Hepatocyte (in vitro differentiated cells): ENCODE measurements around the gene DUSP15.

ENCODE experiments used
- EZH2 ChIP-seq: fragments of 200-600 bp; sonication (generic); IDR thresholded peaks from 2 replicates; pipeline ENCODE4 v1.6.1; 2016; ENCODE audit warnings: antibody characterized with exemption, mild to moderate bottlenecking, borderline replicate concordance
- TF ChIP-seq, protein P1 (sequence below): fragments of 200-600 bp; sonication (generic); IDR thresholded peaks from 2 replicates; pipeline ENCODE4 v1.5.1; 2016; ENCODE audit warnings: antibody characterized with exemption, mild to moderate bottlenecking; ENCODE audit not compliant: poor library complexity

DNA sequence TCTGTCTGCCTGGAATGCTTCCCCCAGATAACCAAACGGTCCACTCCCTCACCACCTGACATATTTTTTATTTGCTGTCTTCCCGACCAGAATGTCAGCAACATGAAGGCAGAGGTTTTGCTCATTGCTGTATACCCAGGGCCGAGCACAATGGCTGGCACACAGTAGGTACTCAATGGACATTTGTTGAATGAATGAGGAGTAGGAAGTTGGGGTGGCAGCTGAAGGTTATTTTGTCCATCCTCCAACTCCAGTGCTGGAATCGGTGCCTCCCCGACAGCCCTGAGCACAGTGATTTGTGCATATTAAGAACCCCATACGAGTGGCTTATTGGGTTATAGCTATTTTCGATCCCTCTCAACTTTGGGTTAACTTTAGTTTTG is 10.3 kb downstream of the DUSP15 start:
- TF ChIP-seq, protein P1, sequence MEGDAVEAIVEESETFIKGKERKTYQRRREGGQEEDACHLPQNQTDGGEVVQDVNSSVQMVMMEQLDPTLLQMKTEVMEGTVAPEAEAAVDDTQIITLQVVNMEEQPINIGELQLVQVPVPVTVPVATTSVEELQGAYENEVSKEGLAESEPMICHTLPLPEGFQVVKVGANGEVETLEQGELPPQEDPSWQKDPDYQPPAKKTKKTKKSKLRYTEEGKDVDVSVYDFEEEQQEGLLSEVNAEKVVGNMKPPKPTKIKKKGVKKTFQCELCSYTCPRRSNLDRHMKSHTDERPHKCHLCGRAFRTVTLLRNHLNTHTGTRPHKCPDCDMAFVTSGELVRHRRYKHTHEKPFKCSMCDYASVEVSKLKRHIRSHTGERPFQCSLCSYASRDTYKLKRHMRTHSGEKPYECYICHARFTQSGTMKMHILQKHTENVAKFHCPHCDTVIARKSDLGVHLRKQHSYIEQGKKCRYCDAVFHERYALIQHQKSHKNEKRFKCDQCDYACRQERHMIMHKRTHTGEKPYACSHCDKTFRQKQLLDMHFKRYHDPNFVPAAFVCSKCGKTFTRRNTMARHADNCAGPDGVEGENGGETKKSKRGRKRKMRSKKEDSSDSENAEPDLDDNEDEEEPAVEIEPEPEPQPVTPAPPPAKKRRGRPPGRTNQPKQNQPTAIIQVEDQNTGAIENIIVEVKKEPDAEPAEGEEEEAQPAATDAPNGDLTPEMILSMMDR: no peak
- TF ChIP-seq EZH2: no peak
